K562 (cell line): Measurements from ENCODE around the gene KIF5A. TPM values are rescaled to one million over a fixed set of nuclear protein-coding genes. Genes with fewer than 3 reads are reported as not detected.

ENCODE experiments used
- AFF4 ChIP-seq: sonication (generic); formaldehyde crosslinking; IDR thresholded peaks from 2 replicates; pipeline ENCODE4 v1.8.0; 2023; ENCODE audit warnings: mild to moderate bottlenecking, missing genetic modification reagents
- CHCHD3 ChIP-seq: fragments of 250-450 bp; sonication (Bioruptor Pico); IDR thresholded peaks from 2 replicates; pipeline ENCODE4 v2.1.2; 2022; ENCODE audit warnings: mild to moderate bottlenecking
- CREB5 ChIP-seq: fragments of 250-450 bp; sonication (Bioruptor Pico); IDR thresholded peaks from 2 replicates; pipeline ENCODE4 v1.5.0; 2020; ENCODE audit warnings: mild to moderate bottlenecking
- HDAC2 ChIP-seq: fragments of 450-650 bp; IDR thresholded peaks from 2 replicates; pipeline ENCODE4 v1.6.1; 2016; ENCODE audit warnings: mild to moderate bottlenecking
- HNRNPUL1 ChIP-seq: fragments of 200-400 bp; formaldehyde crosslinking; IDR thresholded peaks from 2 replicates; pipeline ENCODE4 v1.6.1; 2017; ENCODE audit warnings: low read length
- ILF3 ChIP-seq: fragments of 450-650 bp; IDR thresholded peaks from 2 replicates; pipeline ENCODE4 v1.6.1; 2018; ENCODE audit warnings: antibody characterized with exemption, mild to moderate bottlenecking, moderate library complexity, borderline replicate concordance
- ILK ChIP-seq: fragments of 450-650 bp; IDR thresholded peaks from 2 replicates; pipeline ENCODE4 v1.6.1; 2016; ENCODE audit warnings: missing genetic modification characterization, low read depth, mild to moderate bottlenecking, missing compliant biosample characterization, moderate library complexity, borderline replicate concordance
- KAT8 ChIP-seq: fragments of 450-650 bp; IDR thresholded peaks from 2 replicates; pipeline ENCODE4 v1.6.1; 2016; ENCODE audit warnings: low read depth, mild to moderate bottlenecking
- MAZ ChIP-seq, 2 experiments: fragments of 450-650 bp in 1 of 2; sonication (generic) in 1 of 2; formaldehyde crosslinking; IDR thresholded peaks in 1 of 2; conservative IDR thresholded peaks in 1 of 2; 2 replicates each; pipeline versions ENCODE4 v1.4.0 to v1.5.0; 2020; ENCODE audit warnings: mild to moderate bottlenecking in 1 of 2, missing genetic modification reagents in 1 of 2
- OTX1 ChIP-seq: fragments of 450-650 bp; formaldehyde crosslinking; IDR thresholded peaks from 2 replicates; pipeline ENCODE4 v1.4.0; 2022; ENCODE audit warnings: mild to moderate bottlenecking
- POU5F1 ChIP-seq: fragments of 150-350 bp; IDR thresholded peaks from 2 replicates; pipeline ENCODE4 v1.6.1; 2014; ENCODE audit warnings: borderline replicate concordance, low read length, low read depth, mild to moderate bottlenecking; ENCODE audit not compliant: partially characterized antibody
- RBM34 ChIP-seq: fragments of 200-400 bp; formaldehyde crosslinking; IDR thresholded peaks from 2 replicates; pipeline ENCODE4 v1.6.1; 2018; ENCODE audit warnings: low read length, borderline replicate concordance; ENCODE audit not compliant: insufficient read depth
- THAP7 ChIP-seq: fragments of 250-450 bp; sonication (Bioruptor Pico); IDR thresholded peaks from 2 replicates; pipeline ENCODE4 v1.5.0; 2021
- ZBTB34 ChIP-seq: fragments of 250-450 bp; sonication (Bioruptor Pico); IDR thresholded peaks from 2 replicates; pipeline ENCODE4 v1.8.0; 2021; ENCODE audit warnings: mild to moderate bottlenecking, moderate library complexity
- ZFP30 ChIP-seq: fragments of 250-450 bp; sonication (Bioruptor Pico); IDR thresholded peaks from 2 replicates; pipeline ENCODE4 v1.8.0; 2022; ENCODE audit warnings: moderate library complexity, mild to moderate bottlenecking, inconsistent platforms, borderline replicate concordance
- ZNF232 ChIP-seq: sonication (generic); formaldehyde crosslinking; IDR thresholded peaks from 2 replicates; pipeline ENCODE4 v1.8.0; 2022; ENCODE audit warnings: mild to moderate bottlenecking, missing genetic modification reagents
- ZNF512 ChIP-seq: IDR thresholded peaks from 2 replicates; pipeline ENCODE4 v1.6.1; 2016; ENCODE audit warnings: missing genetic modification characterization, missing compliant biosample characterization
- ZNF830 ChIP-seq: fragments of 250-450 bp; sonication (Bioruptor Pico); IDR thresholded peaks from 2 replicates; pipeline ENCODE4 v1.5.0; 2021; ENCODE audit warnings: mild to moderate bottlenecking
- polyA plus RNA-seq, 8 experiments: library from polyadenylated mRNA; depleted of rRNA in 4 of 8; stranded (reverse) in 5 of 8; unstranded in 3 of 8; fragments of >200 nt; fragmentation: Nextera tagmentation in 2 of 8; fragmentation: Illumina TruSeq in 1 of 8; extraction: Ambion mirVana in 2 of 8; extraction: Trizol in 1 of 8; gene quantifications; 2 replicates each; pipeline versions ENCODE4 v1.2.1 to v1.2.3, GENCODE V29; 2011 to 2014; ENCODE audit warnings: inconsistent platforms in 1 of 8, missing spikeins in 1 of 8
- total RNA-seq, 7 experiments: library from RNA; depleted of rRNA in 6 of 7; stranded (reverse); fragments of >200 nt in 6 of 7; fragmentation: Illumina TruSeq in 2 of 7; extraction: Trizol in 2 of 7; gene quantifications; 2 replicates each; pipeline versions ENCODE4 v1.2.1 to v1.2.3, GENCODE V29; 2011 to 2021; ENCODE audit warnings: low replicate concordance in 1 of 7

The KIF5A gene
- total and polyA plus RNA-seq, 9 of the 15 experiments (the other 6 are each of a cell fraction or from before 2014, with no cell fraction given) = 3.4 to 17.7 (median 8.0) TPM

GRCh38 chr12:57520053-57520818 is 29.6 kb upstream of the KIF5A start, which contains the start of gene DDIT3 (continued):
- 0 out of 2 replicates have a peak, but pooled peaks have one; percentile 24 for TF ChIP-seq CHCHD3 (CRISPR knock-in tag)
- TF ChIP-seq AFF4 = peak; percentile 99
- TF ChIP-seq ZNF512 (tag) = no peak
- no peak for TF ChIP-seq CREB5
- TF ChIP-seq RBM34 = no peak
- TF ChIP-seq ZFP30 (CRISPR knock-in tag) = no peak
- TF ChIP-seq POU5F1 = no peak
- TF ChIP-seq KAT8 = no peak
- peak; percentile 82; the same call in 1 of the 2 replicates for TF ChIP-seq HDAC2
- no peak for TF ChIP-seq ZNF232 (CRISPR knock-in tag)
- TF ChIP-seq ZBTB34 (CRISPR knock-in tag) = no peak
- TF ChIP-seq ZNF830 (CRISPR knock-in tag) = 0 out of 2 replicates have a peak, but pooled peaks have one; percentile 38
- peak; percentile 76; the same call in 1 of the 2 replicates for TF ChIP-seq THAP7
- peak; percentile 10; the same call in 1 of the 2 replicates for TF ChIP-seq OTX1 (CRISPR knock-in tag)
- TF ChIP-seq HNRNPUL1 = no peak
- peak; percentile 52; the same call in 1 of the 2 replicates for TF ChIP-seq ILF3
- TF ChIP-seq MAZ (CRISPR knock-in tag; conservative IDR thresholded peaks at IDR 0.05 in 1 of 2, IDR thresholded peaks at IDR 0.05 in 1 of 2) = no peak; a peak in 2 of 4 replicates
- TF ChIP-seq ILK (tag) = no peak
